Large intestine (tissue), 1 donor: ENCODE data around the gene ATP2B3. TPM values are rescaled to one million over a fixed set of nuclear protein-coding genes. Genes with fewer than 3 reads are reported as not detected.

Source experiments
- polyA plus RNA-seq: library from polyadenylated mRNA; unstranded; fragments of 120-200 nt; gene quantifications from one replicate; pipeline ENCODE4 v1.2.1, GENCODE V29; 2013

ATP2B3 gene
- polyA plus RNA-seq, 1 donor: 1.6 TPM

Other genes with a start within 250 kb of the ATP2B3 start
- gene PNMA6F, start 195.9 kb upstream of the ATP2B3 start, polyA plus RNA-seq: 0.01 TPM
- gene ZNF275, start 183.5 kb upstream of the ATP2B3 start, polyA plus RNA-seq: 9.7 TPM
- gene PNMA6E, start 116.3 kb upstream of the ATP2B3 start, polyA plus RNA-seq: not detected
- gene ZFP92, start 106.2 kb upstream of the ATP2B3 start, polyA plus RNA-seq: 5.0 TPM
- gene TREX2, start 71.6 kb upstream of the ATP2B3 start, polyA plus RNA-seq: 0.30 TPM
- gene HAUS7, start 47.1 kb upstream of the ATP2B3 start, polyA plus RNA-seq: 25.0 TPM
- 17.2 TPM for gene BGN, start 22.7 kb upstream of the ATP2B3 start, polyA plus RNA-seq
- gene CCNQ, start 81.5 kb downstream of the ATP2B3 start, polyA plus RNA-seq: 15.9 TPM
- 0.78 TPM for gene DUSP9, start 129.6 kb downstream of the ATP2B3 start, polyA plus RNA-seq
- 128 TPM for gene PNCK, start 156.2 kb downstream of the ATP2B3 start, polyA plus RNA-seq
- gene SLC6A8, start 170.3 kb downstream of the ATP2B3 start, polyA plus RNA-seq: 139 TPM
- 198 TPM for gene BCAP31, start 206.7 kb downstream of the ATP2B3 start, polyA plus RNA-seq
- 13.4 TPM for gene ABCD1, start 207.2 kb downstream of the ATP2B3 start, polyA plus RNA-seq
- gene PLXNB3, start 246.6 kb downstream of the ATP2B3 start, polyA plus RNA-seq: 5.0 TPM